Muscle layer of colon (tissue), 2 donors: ENCODE measurements around the gene PLXNB2.

Source experiments
- H3K27ac ChIP-seq: one replicate; pipeline ENCODE4 v1.7.0; 2013; ENCODE audit warnings: low read depth, mild to moderate bottlenecking, low read length, moderate library complexity
- H3K27me3 ChIP-seq, 2 donors: one replicate each; pipeline ENCODE4 v1.7.0; 2013; ENCODE audit warnings: low read length in 2 of 2, mild to moderate bottlenecking in 2 of 2; ENCODE audit not compliant: insufficient read depth in 2 of 2, control insufficient read depth in 1 of 2
- H3K36me3 ChIP-seq: one replicate; pipeline ENCODE4 v1.7.0; 2013; ENCODE audit warnings: mild to moderate bottlenecking, low read length; ENCODE audit not compliant: insufficient read depth
- H3K4me1 ChIP-seq: one replicate; pipeline ENCODE4 v1.7.0; 2013; ENCODE audit warnings: mild to moderate bottlenecking, low read length; ENCODE audit not compliant: insufficient read depth
- H3K4me3 ChIP-seq, 2 donors: one replicate each; pipeline ENCODE4 v1.7.0; 2013; ENCODE audit warnings: low read length in 2 of 2, low read depth in 1 of 2, mild to moderate bottlenecking in 1 of 2, moderate library complexity in 1 of 2
- H3K9ac ChIP-seq: one replicate; pipeline ENCODE4 v1.7.0; 2013; ENCODE audit warnings: low read length
- H3K9me3 ChIP-seq: one replicate; pipeline ENCODE4 v1.7.0; 2013; ENCODE audit warnings: mild to moderate bottlenecking, low read length
- donor health status: abdominal sarcoma.
- donor health status: Adenocarcinoma of cecum.

Gene PLXNB2

DNA sequence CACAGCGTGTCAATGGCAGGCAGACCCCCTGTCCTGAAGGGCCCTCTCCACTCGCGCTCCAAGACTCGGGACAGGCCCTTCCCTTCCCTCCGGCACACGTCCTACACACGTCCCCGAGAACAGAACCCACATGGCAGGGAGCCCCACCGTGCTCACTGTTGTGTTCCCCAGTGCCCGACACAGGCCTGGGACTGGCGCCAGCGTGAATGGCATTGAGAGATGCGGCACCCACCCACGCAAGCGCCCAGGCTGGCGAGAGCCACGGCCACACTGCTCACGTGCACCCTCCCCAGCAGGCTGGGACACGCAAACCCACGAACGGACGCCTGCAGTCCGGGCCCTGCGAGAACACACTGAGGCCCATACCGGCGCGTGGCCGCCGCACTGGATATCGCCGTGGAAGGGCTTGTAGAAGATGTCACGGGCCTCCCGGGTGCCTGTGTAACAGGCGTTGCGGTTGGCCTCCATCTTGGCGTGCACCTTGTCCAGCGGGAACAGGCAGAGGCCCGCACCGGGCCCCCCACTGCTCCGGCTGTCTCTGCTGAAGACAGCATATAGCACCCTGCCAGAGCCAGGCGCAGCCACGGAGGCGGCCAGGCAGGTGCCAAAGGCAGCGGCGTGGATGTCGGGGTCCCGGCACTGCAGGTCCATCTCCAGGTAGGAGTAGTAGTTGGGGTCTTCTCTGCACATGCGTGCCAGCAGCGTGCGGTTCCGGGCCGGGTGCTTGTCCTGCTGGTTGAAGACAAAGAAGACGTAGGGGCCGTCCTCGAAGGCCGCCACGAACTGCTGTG, 18.1 kb downstream of the PLXNB2 start:
- Histone ChIP-seq H3K4me3 (no peak overlapping the region), H3K4me1 (peaks cover 19% of the 10 kb centered on the region), H3K9ac (no peak overlapping the region), H3K9me3 (no peaks in the 10 kb centered on the region), H3K36me3 (peaks cover 51% of the 10 kb centered on the region), H3K27ac (no peak overlapping the region), H3K27me3 (no peaks in the 10 kb centered on the region)

- no peaks in the 10 kb centered on the region for H3K27me3 ChIP-seq
- peaks cover 54% of the 10 kb centered on the region for H3K36me3 ChIP-seq
- no peak overlapping the region for H3K9ac ChIP-seq
- H3K4me3 ChIP-seq, result no peak overlapping the region
- no peaks in the 10 kb centered on the region for H3K9me3 ChIP-seq
- H3K27ac ChIP-seq, result no peak overlapping the region
- peaks cover 6% of the 10 kb centered on the region for H3K4me1 ChIP-seq
Measured at GRCh38 chr22:50287731-50288130, 19.7 kb downstream of the PLXNB2 start.

DNA sequence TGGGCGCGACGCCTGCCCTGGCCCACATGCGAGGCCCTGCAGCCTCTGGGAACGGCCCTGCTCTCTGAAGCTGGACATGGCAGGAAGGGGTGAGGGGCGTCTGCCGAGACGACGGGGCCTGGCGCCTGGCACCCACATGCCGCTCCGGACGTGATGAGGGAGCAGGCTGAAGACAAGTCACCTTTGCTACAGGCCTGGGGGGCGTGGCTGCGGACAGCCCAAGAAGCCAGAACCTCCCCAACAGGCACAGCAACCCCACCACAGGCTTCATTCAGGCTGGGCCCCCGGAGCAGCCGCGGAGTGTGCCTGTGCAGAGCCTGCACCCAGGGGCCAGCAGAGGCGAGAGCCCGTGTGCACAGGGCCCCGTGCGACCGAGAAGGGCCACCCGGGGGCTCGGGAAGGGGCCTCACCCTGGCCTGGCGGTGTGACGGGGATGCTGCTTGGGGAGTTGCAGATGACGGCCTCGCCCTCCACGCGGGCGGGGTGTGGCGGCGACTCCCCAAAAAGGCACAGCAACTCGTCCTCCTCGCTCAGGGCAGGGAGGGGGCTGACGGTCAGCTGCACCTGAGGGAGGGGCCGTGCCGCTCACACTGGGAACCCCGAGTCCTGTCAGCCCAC, 20.6 kb downstream of the PLXNB2 start:
- H3K4me3 ChIP-seq, result no peak overlapping the region
- peaks cover 56% of the 10 kb centered on the region for H3K36me3 ChIP-seq
- H3K27me3 ChIP-seq, result no peaks in the 10 kb centered on the region
- H3K27ac ChIP-seq, result no peak overlapping the region
- H3K9ac ChIP-seq, result no peak overlapping the region
- no peaks in the 10 kb centered on the region for H3K9me3 ChIP-seq
- no peaks in the 10 kb centered on the region for H3K4me1 ChIP-seq

- Histone ChIP-seq H3K27ac (no peak overlapping the region), H3K36me3 (peaks cover 56% of the 10 kb centered on the region), H3K4me3 (no peak overlapping the region), H3K4me1 (no peaks in the 10 kb centered on the region), H3K9ac (no peak overlapping the region), H3K9me3 (no peaks in the 10 kb centered on the region), H3K27me3 (no peaks in the 10 kb centered on the region)
Measured at GRCh38 chr22:50286275-50286674, 21.2 kb downstream of the PLXNB2 start.

GRCh38 chr22:50285568-50286229, 21.7 kb downstream of the PLXNB2 start:
- H3K9ac ChIP-seq, result no peak overlapping the region
- peaks cover 60% of the 10 kb centered on the region for H3K36me3 ChIP-seq
- H3K4me3 ChIP-seq, result no peak overlapping the region
- H3K4me1 ChIP-seq, result no peaks in the 10 kb centered on the region
- H3K27me3 ChIP-seq, result no peaks in the 10 kb centered on the region
- no peaks in the 10 kb centered on the region for H3K9me3 ChIP-seq
- no peak overlapping the region for H3K27ac ChIP-seq

DNA sequence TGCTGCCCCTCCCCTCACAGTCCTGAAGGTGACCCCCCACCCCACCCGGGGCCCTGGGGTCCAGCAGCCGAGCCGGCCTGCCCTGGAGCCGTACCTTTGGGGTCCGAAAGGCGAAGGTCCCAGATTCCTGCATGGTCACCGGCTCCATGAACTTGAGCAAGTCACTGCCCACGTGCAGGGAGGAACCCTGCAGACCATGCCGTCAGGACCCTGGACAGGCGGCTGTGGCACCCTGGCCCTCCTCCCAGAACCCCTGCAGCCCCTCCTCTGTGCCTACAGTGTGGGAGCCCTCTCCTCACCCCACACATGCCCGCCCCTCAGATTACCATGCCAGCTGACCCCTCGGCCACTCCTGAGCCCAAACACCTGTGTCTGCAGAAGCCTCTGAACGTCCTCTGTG, 23.0 kb downstream of the PLXNB2 start:
- Histone ChIP-seq H3K9me3 (no peaks in the 10 kb centered on the region), H3K36me3 (peaks cover 61% of the 10 kb centered on the region), H3K27me3 (no peaks in the 10 kb centered on the region), H3K9ac (no peak overlapping the region), H3K27ac (no peak overlapping the region), H3K4me1 (no peaks in the 10 kb centered on the region), H3K4me3 (no peak overlapping the region)

DNA sequence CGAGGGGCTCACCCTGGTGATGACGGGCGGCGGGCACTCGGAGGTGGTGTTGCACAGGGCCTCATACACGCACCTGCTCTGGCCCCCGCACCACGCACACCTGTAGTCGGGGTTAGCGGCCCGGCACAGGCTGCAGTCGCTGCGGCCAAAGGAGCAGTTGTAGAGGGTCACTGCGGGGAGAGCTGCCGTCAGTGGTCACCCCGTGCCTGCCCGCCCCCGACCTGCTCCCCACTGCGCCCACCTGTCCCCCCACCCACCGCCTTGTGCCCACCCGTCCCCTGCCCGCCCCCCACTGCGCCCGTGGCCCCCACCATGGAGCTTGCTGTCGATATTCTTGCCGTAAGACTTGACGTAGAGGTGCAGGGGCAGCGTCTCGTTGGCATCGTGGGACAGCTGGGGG, 23.6 kb downstream of the PLXNB2 start:
- Histone ChIP-seq H3K27ac (no peak overlapping the region), H3K4me1 (no peaks in the 10 kb centered on the region), H3K9ac (no peak overlapping the region), H3K36me3 (peaks cover 61% of the 10 kb centered on the region), H3K27me3 (no peaks in the 10 kb centered on the region), H3K4me3 (no peak overlapping the region), H3K9me3 (no peaks in the 10 kb centered on the region)

DNA sequence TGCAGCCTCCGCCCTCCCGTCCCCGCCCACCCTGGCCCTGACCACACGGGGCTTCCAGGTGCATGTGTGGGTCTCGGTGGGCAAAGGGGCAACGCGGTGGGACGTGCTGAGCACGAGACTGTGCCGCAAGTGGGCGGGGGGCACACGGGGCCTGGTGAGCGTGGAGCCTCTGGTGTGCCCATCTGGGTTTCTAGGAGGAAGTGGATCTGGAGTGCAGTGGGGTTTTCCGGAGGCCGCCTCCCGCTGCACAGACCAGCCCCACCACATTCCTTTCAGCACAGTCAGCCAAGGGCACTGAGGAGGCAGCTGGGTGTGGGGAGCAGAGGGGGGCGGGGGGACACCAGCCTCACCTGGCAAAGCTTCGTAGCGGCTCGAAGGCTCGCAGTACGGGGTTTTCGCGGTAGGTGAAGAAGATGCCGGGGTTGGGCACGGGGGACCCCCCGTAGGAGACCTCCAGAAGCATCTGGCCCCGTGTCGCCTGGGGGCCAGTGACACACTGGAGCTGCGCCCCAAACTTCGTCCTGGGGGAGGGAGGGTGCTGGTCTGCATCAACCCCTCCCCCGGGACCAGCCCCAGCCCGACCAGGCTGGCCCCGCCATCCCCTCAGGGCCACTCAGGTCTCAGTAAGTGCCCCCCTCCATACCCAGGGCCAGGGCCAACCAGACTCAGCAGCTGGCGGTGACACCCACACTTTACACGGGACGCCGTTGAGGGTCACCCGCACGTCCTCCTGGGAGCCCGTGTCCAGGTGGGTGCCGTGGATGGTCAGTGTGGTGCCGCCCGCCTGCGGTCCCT, 24.9 kb downstream of the PLXNB2 start:
- Histone ChIP-seq H3K36me3 (peaks cover 64% of the 10 kb centered on the region), H3K9me3 (no peaks in the 10 kb centered on the region), H3K27me3 (no peaks in the 10 kb centered on the region), H3K9ac (no peak overlapping the region), H3K4me1 (no peaks in the 10 kb centered on the region), H3K27ac (peak overlapping the region; percentile 49), H3K4me3 (no peak overlapping the region)

GRCh38 chr22:50281957-50282356, 25.5 kb downstream of the PLXNB2 start:
- Histone ChIP-seq H3K27ac (no peak overlapping the region), H3K9me3 (no peaks in the 10 kb centered on the region), H3K27me3 (no peaks in the 10 kb centered on the region), H3K9ac (no peak overlapping the region), H3K4me3 (no peak overlapping the region), H3K36me3 (peaks cover 61% of the 10 kb centered on the region), H3K4me1 (no peaks in the 10 kb centered on the region)

DNA sequence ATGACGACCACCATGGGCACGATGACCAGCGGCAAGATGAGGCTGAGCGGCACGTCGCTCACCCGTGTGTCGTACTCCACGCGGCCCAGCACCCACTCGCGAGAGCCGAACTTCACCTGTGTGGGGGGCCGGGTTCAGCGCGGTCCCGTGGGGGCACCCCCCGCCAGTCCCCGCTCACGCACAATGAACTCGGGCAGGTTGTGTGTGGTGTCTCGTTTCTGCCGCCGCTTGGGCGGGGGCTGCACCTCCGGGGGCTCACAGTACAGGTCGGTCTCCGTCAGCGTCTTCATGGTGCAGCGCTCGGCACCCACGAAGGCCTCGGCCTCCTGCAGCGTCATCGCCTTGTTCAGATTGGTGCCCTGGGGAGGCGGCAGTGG, 26.1 kb downstream of the PLXNB2 start:
- Histone ChIP-seq H3K27me3 (no peaks in the 10 kb centered on the region), H3K9ac (no peak overlapping the region), H3K4me3 (no peak overlapping the region), H3K36me3 (peaks cover 60% of the 10 kb centered on the region), H3K27ac (no peak overlapping the region), H3K9me3 (no peaks in the 10 kb centered on the region), H3K4me1 (no peaks in the 10 kb centered on the region)

GRCh38 chr22:50280708-50281383, 26.6 kb downstream of the PLXNB2 start:
- Histone ChIP-seq H3K27ac (no peak overlapping the region), H3K27me3 (no peaks in the 10 kb centered on the region), H3K9ac (no peak overlapping the region), H3K36me3 (peaks cover 58% of the 10 kb centered on the region), H3K4me3 (no peak overlapping the region), H3K4me1 (no peaks in the 10 kb centered on the region), H3K9me3 (no peaks in the 10 kb centered on the region)
